Testis (tissue), 3 donors: ENCODE data around the gene ATP8A1. TPM values are rescaled to one million over a fixed set of nuclear protein-coding genes. Genes with fewer than 3 reads are reported as not detected.

Experiments
- DNase-seq: peaks from one replicate; pipeline ENCODE4 v3.0.0-alpha.2; 2019
- H3K27ac ChIP-seq, 2 donors: fragments of 200-600 bp; sonication (generic); one replicate each; pipeline ENCODE4 v1.5.1; 2019
- H3K27me3 ChIP-seq: fragments of 200-600 bp; sonication (generic); one replicate; pipeline ENCODE4 v1.5.1; 2019
- H3K36me3 ChIP-seq: fragments of 200-600 bp; sonication (generic); one replicate; pipeline ENCODE4 v1.5.1; 2017; ENCODE audit warnings: low read depth; ENCODE audit errors: missing control alignments
- H3K4me1 ChIP-seq: fragments of 200-600 bp; sonication (generic); one replicate; pipeline ENCODE4 v1.5.1; 2019
- H3K4me3 ChIP-seq, 2 donors: fragments of 200-600 bp; sonication (generic); one replicate each; pipeline ENCODE4 v1.5.1; 2017 to 2019
- H3K9me3 ChIP-seq: fragments of 200-600 bp; sonication (generic); one replicate; pipeline ENCODE4 v1.5.1; 2017
- CTCF ChIP-seq, 3 experiments: fragments of 450-650 bp in 2 of 3; fragments of 200-600 bp in 1 of 3; sonication (generic) in 1 of 3; IDR thresholded peaks; one replicate each; pipeline ENCODE4 v1.5.1; 2016 to 2019; ENCODE audit warnings: antibody characterized with exemption in 3 of 3, mild to moderate bottlenecking in 2 of 3, moderate library complexity in 1 of 3
- POLR2A ChIP-seq: fragments of 450-650 bp; IDR thresholded peaks from one replicate; pipeline ENCODE4 v1.6.1; 2017; ENCODE audit warnings: antibody characterized with exemption, mild to moderate bottlenecking, moderate library complexity
- WGBS, 2 donors: methylation state at CpG; one replicate each; pipeline ENCODE4 v1.1.5; 2018; 5-methylcytosine and 5-hydroxymethylcytosine counted together
- intact Hi-C: fragments of 100-400 bp; cut with DNase I; formaldehyde crosslinking; loops from one replicate; pipeline ENCODE4 v1.15.1; 2023; ENCODE audit warnings: low total_unique reads
- polyA plus RNA-seq: library from polyadenylated mRNA; stranded (reverse); fragments of 350-450 nt; fragmentation: Illumina TruSeq; extraction: RNeasy Lipid Tissue Mini Kit (QIAGEN cat#74804); gene quantifications from one replicate; pipeline ENCODE4 v1.2.3, GENCODE V29; 2014; ENCODE audit warnings: low read depth, low replicate concordance; ENCODE audit not compliant: insufficient read depth
- total RNA-seq, 2 donors: library from RNA; depleted of rRNA; stranded (reverse); fragments of >200 nt; gene quantifications; one replicate each; pipeline ENCODE4 v1.2.3, GENCODE V29; 2016

Gene ATP8A1
- total and polyA plus RNA-seq, 3 donors from 2014 or later: 5.5 to 32.5 (median 18.8) TPM

GRCh38 chr4:42649870-42650269 is 7.0 kb downstream of the ATP8A1 start:
- no peak for DNase-seq
- Histone ChIP-seq H3K9me3 (no peaks in the 10 kb centered on the region), H3K4me3 (no peak overlapping the region), H3K27me3 (no peaks in the 10 kb centered on the region), H3K4me1 (no peaks in the 10 kb centered on the region), H3K27ac (no peak overlapping the region), H3K36me3 (no peaks in the 10 kb centered on the region)
- intact Hi-C loops: no loop called here
- 69 to 77% methylated on average over 4 of the region's 4 CpGs for WGBS, 2 donors
- TF ChIP-seq CTCF (IDR thresholded peaks at IDR 0.05) (no peak), POLR2A (no peak)

GRCh38 chr4:42646999-42647541 is 9.8 kb downstream of the ATP8A1 start:
- H3K4me3 ChIP-seq: no peak overlapping the region
- H3K27ac ChIP-seq: no peak overlapping the region
- DNase-seq: no peak
- H3K9me3 ChIP-seq: no peaks in the 10 kb centered on the region
- H3K36me3 ChIP-seq: no peaks in the 10 kb centered on the region
- intact Hi-C loops: no loop called here
- no peaks in the 10 kb centered on the region for H3K4me1 ChIP-seq
- no peak for TF ChIP-seq CTCF (IDR thresholded peaks at IDR 0.05)
- no peak for TF ChIP-seq POLR2A
- WGBS, 2 donors: 88 to 93% methylated on average over 2 of the region's 2 CpGs
- no peaks in the 10 kb centered on the region for H3K27me3 ChIP-seq

- Histone ChIP-seq H3K4me3 (no peak overlapping the region), H3K27ac (no peak overlapping the region), H3K36me3 (no peaks in the 10 kb centered on the region), H3K27me3 (no peaks in the 10 kb centered on the region), H3K9me3 (no peaks in the 10 kb centered on the region), H3K4me1 (no peaks in the 10 kb centered on the region)
- WGBS, 2 donors: 88 to 95% methylated on average over 8 of the region's 8 CpGs
- intact Hi-C loops: no loop called here
- no peak for DNase-seq
- no peak for TF ChIP-seq CTCF (IDR thresholded peaks at IDR 0.05)
- TF ChIP-seq POLR2A: no peak
Measured at GRCh38 chr4:42646013-42646784, 10.7 kb downstream of the ATP8A1 start.

- Histone ChIP-seq H3K27ac (no peak overlapping the region), H3K9me3 (no peaks in the 10 kb centered on the region), H3K27me3 (no peaks in the 10 kb centered on the region), H3K4me1 (no peaks in the 10 kb centered on the region), H3K36me3 (no peaks in the 10 kb centered on the region), H3K4me3 (no peak overlapping the region)
- no peak for DNase-seq
- TF ChIP-seq CTCF (IDR thresholded peaks at IDR 0.05) (no peak), POLR2A (no peak)
- intact Hi-C loops: no loop called here
Measured at GRCh38 chr4:42644897-42645296, 12.0 kb downstream of the ATP8A1 start.

GRCh38 chr4:42643685-42644084 is 13.2 kb downstream of the ATP8A1 start:
- H3K9me3 ChIP-seq: no peaks in the 10 kb centered on the region
- intact Hi-C loops: no loop called here
- TF ChIP-seq CTCF (IDR thresholded peaks at IDR 0.05): no peak
- no peak for TF ChIP-seq POLR2A
- H3K27me3 ChIP-seq: no peaks in the 10 kb centered on the region
- 92 to 98% methylated on average over 5 of the region's 5 CpGs for WGBS, 2 donors
- no peak for DNase-seq
- no peak overlapping the region for H3K4me3 ChIP-seq
- no peak overlapping the region for H3K27ac ChIP-seq
- H3K4me1 ChIP-seq: no peaks in the 10 kb centered on the region
- no peaks in the 10 kb centered on the region for H3K36me3 ChIP-seq
